HUDEP-2 (cell line): ENCODE results near the gene F7.

Source experiments
- DNase-seq, 76 experiments: peaks; one replicate each; lab custom pipeline; 2025; ENCODE audit not compliant: unreplicated experiment in 76 of 76; lab: John Stamatoyannopoulos, UW

The F7 gene

GRCh38 chr13:113129921-113130750 is 24.5 kb downstream of the F7 start:
- DNase-seq = no peak

DNA sequence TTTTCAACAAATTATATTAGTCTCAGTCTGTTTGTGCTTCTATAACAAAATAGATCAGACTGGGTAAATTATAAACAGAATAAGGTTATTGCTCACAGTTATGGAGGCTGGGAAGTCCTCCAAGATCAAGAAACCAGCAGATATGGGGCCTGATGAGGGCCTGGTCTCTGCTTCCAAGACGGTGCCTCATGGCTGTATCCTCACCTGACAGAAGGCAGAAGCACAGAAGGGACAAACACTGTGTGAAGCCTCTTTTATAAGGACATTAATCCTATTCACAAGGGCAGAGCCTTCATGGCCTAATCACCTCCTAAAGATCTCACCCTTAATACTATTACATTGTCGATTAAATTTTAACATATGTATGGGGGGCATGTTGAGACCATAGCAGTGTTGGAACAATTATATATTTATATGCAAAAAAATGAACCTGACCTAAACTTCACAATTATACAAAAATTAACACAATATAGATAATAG is 29.7 kb downstream of the F7 start:
- no peak for DNase-seq

DNA sequence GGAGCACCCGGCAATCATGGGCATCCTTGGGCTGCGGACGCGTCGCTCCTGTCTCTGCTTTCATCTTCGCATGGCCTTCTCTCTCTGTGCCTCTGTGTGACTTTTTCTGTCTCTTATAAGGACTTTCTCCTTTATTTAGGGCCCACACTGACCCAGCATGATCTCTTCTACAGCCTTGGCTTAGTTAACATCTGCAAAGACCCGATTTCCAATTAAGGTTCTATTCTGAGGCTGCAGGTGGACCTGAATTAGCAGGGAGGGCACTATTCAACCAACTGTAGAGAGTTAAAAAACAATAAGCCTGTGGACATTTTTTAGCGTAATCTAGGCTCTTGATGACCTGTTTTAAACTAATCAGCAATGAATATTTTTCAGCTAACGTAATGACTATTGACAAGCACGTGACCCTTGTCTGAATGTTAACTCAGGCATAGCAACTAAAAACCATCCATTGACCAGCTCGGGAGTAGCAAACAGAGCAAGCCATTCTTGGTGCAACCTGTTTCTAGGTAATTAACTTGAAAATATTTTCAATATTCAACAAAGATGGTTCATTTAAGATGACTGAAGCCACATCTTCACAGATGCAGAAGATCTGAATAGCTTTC is 32.2 kb downstream of the F7 start:
- no peak for DNase-seq

DNA sequence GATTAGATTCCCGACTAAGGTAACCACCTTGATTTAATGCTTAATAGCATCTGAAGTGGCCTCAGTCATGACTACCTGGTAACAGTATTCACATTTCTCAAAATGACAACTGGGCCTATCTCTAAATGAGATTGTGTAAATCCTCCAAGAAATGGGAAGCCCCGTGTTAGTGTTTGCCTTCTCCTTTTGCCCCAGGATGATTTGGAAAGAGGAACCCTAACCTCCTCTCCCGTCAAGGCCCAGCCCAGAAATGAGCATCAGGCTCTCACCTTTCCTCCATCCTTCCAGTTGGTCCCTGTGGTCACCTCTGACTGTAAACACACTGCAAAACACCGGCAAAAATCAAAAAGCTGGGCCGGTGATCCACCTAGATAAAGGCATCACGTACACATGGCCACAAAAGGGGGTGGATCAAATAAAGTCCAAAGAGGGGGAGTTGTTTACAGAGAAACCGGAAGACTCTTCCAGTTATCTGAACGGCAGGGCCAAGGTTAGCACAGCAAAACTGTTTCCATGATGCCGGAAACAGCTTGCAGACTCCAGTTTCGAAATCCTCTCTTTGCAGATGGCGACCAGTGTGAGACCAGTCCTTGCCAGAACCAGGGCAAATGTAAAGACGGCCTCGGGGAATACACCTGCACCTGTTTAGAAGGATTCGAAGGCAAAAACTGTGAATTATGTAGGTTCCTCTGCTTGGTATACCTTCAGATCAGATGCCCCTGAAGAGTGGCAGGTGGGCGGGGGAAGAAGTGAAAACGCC is 33.4 kb downstream of the F7 start:
- no peak for DNase-seq

- no peak for DNase-seq
Observed at GRCh38 chr13:113139577-113139976, 34.0 kb downstream of the F7 start.

- no peak for DNase-seq
Observed at GRCh38 chr13:113140677-113141600, 35.3 kb downstream of the F7 start.

- DNase-seq = no peak
Observed at GRCh38 chr13:113141601-113141970, 36.0 kb downstream of the F7 start.

DNA sequence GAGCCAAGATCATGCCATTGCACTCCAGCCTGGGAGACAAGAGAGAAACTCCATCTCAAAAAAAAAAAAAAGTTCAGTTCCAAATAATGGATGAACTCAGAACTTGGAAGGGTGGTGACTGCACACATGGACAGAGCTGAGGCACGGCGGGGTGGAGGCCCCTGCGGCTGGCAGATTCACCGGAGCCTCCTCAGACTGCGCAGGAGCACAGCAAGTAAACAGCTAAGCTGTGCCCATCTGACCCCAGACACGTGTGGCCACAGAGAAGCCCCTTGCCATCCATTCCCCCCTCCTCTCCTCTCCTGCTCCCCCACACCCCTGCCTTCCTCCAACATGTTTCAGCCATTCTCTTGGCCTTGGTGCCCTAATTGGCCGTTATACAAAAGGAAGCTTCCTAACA is 37.3 kb downstream of the F7 start:
- no peak for DNase-seq

DNA sequence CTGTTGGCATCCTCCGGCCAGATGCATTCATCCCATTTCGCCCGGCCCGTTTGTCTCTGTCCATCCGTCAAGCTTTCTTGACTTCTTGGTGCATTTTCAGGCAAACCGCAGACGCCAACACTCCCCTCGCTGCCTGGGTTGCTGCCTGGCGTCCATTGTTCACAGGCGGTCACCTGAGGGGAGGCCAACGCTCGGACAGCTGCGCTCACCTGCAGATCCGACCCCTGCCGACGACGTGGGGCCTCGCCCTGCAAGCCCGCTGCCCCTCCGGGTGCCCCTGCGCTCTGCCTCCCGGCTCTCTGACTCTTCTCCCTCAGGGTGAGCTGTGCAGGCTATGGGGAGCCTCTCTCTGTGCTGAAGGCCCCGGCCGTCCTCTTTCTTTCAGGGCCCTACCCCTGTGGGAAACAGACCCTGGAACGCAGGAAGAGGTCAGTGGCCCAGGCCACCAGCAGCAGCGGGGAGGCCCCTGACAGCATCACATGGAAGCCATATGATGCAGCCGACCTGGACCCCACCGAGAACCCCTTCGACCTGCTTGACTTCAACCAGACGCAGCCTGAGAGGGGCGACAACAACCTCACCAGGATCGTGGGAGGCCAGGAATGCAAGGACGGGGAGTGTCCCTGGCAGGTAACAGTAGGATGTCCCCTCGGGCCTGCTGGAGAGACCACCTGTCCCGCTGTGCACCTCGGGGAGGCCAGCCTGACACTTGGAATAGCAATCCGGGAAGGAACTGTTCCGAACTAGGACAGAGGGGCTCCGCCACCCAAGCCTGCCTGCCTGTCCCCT is 38.1 kb downstream of the F7 start:
- DNase-seq = no peak

- DNase-seq = no peak
Observed at GRCh38 chr13:113144255-113144629, 38.7 kb downstream of the F7 start.

GRCh38 chr13:113145496-113145895 is 39.9 kb downstream of the F7 start:
- DNase-seq = no peak

DNA sequence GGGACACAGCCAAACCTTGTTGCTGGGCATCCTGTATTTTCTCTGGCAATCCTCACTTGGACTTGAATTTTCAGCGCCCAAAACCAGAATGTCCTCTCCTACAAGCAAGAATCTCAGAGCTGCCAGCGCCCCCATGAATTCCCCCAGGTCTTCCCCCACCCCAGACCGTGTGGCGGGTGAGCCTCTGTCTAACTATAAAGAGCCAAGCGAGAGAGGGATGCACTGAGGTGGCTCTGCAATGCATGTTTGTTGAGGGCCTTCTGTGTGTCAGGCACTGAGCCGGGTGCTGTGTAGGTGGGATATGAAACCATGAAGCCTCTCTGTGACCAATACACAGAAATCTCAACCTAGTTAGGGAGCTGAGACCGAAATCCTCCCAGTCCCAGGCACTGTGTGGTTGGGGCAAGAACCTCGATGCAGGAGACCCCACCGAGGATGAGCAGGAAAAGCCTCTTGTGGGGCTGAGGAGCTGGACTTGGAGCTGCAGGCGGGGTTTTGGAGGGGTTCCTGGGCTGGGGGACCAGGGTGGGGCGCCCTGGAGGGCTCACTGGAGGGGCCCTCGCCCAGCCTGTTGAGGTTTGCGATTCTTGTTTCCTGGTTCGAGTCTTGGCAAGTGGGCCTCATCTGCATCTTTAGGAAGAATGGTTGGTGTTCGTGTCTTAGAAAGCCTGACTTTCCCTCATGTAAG is 40.5 kb downstream of the F7 start:
- DNase-seq = no peak

DNA sequence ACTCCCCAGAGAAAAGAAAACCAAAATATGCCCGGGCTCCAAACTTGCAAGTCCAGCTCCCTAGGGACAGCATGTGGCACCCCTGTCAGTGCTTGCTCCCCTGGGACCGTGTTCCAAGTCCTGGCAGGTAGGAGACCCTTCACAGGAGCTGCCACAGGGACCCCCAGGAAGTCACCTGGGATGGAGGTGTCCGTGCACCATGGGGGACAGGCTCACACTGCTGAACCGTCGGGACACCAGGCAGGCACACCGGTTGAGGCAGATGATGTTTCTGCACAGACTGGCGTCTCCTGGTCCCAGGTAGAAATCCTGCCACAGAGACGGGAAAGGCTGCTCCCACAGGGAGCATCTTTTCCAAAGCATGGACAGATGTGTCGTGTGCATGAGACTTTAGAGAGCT is 41.2 kb downstream of the F7 start:
- DNase-seq = no peak

GRCh38 chr13:113147206-113147605 is 41.6 kb downstream of the F7 start:
- DNase-seq = no peak

GRCh38 chr13:113148407-113148806 is 42.8 kb downstream of the F7 start:
- DNase-seq = no peak

DNA sequence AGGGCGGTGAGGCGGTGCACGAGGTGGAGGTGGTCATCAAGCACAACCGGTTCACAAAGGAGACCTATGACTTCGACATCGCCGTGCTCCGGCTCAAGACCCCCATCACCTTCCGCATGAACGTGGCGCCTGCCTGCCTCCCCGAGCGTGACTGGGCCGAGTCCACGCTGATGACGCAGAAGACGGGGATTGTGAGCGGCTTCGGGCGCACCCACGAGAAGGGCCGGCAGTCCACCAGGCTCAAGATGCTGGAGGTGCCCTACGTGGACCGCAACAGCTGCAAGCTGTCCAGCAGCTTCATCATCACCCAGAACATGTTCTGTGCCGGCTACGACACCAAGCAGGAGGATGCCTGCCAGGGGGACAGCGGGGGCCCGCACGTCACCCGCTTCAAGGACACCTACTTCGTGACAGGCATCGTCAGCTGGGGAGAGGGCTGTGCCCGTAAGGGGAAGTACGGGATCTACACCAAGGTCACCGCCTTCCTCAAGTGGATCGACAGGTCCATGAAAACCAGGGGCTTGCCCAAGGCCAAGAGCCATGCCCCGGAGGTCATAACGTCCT is 43.4 kb downstream of the F7 start:
- DNase-seq = no peak

DNA sequence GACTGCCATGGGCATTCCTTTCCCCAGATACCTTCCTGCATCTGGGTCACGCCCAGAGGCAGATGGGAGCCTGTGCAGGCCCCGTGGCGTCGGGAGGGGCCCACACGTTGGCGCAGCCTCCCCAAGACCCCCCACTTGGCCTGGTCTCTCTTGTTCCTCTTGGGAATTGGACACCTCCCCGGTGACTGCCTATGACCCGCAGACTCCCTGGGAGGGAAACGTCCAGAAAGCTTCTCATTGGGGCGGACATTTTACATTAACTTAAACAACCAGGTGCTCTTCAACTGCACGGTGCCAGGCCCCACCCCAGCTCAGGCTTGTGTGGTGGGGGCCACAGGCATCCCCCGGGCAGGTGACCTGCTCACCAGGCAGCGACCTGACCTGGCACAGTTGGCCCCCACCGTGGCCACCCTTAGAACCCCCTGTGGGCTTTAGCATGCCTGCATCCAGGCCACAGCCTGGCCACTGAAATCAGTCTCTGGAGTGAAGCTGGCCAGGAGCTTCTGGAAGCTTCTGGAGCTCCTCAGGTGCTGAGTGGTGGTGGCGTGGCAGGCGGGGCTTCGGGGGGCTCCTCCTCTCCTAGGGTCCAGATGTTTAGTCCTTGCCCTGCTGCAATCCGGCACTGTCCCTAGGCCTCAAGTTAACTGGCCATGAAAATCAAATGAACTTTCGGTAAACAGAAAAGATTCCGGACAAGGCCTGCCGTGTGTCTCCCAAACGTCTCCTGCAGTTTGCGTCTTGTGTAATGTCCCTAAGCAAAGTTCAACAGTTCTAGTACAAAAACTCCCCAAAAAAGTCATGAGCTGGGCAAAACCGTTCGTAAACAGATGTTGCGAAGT is 44.3 kb downstream of the F7 start:
- DNase-seq = no peak
